OCI-LY7 (cell line): ENCODE data around the gene SLC9A9. TPM values are rescaled to one million over a fixed set of nuclear protein-coding genes. Genes with fewer than 3 reads are reported as not detected.

Source experiments
- BruUV-seq: library from RNA; stranded (reverse); fragments of 400-500 nt; replicated peaks from 2 replicates; lab custom pipeline; 2021; lab: Mats Ljungman, UMichigan
- CTCF ChIA-PET: fragments of 300-600 bp; sonication (Branson Sonifier 250); formaldehyde crosslinking; loops from one replicate; lab custom pipeline; 2022; ENCODE audit warnings: antibody characterized with exemption; ENCODE audit not compliant: unreplicated experiment; lab: Charles Lee
- POLR2A ChIA-PET: fragments of 300-600 bp; sonication (Branson Sonifier 250); formaldehyde crosslinking; loops from one replicate; lab custom pipeline; 2022; ENCODE audit warnings: antibody characterized with exemption; lab: Charles Lee
- DNase-seq: peaks from one replicate; pipeline ENCODE4 v3.0.0-alpha.2; 2015; ENCODE audit warnings: low spot score
- H2AFZ ChIP-seq: fragments of 200-600 bp; sonication (generic), shearing (Covaris generic); 2 replicates; pipeline ENCODE4 v1.6.1; 2014; ENCODE audit warnings: mild to moderate bottlenecking, antibody characterized with exemption, low read length, moderate library complexity
- H3K27ac ChIP-seq: fragments of 200-600 bp; sonication (generic); 2 replicates; pipeline ENCODE4 v1.5.1; 2014; ENCODE audit warnings: mixed run types, low read depth, mild to moderate bottlenecking, moderate library complexity, low read length, inconsistent platforms; ENCODE audit not compliant: poor library complexity, severe bottlenecking
- H3K36me3 ChIP-seq: fragments of 200-600 bp; sonication (generic); 2 replicates; pipeline ENCODE4 v1.6.1; 2014; ENCODE audit warnings: mild to moderate bottlenecking, antibody characterized with exemption, low read length, moderate library complexity, mixed read lengths; ENCODE audit not compliant: insufficient read depth
- H3K4me1 ChIP-seq: fragments of 200-600 bp; sonication (generic); 2 replicates; pipeline ENCODE4 v1.5.1; 2014; ENCODE audit warnings: mild to moderate bottlenecking, low read length; ENCODE audit not compliant: insufficient read depth, poor library complexity, severe bottlenecking
- H3K4me2 ChIP-seq: fragments of 200-600 bp; sonication (generic); 2 replicates; pipeline ENCODE4 v1.6.1; 2014; ENCODE audit warnings: mild to moderate bottlenecking, low read length
- H3K4me3 ChIP-seq: fragments of 200-600 bp; sonication (generic); 2 replicates; pipeline ENCODE4 v1.5.1; 2014; ENCODE audit warnings: mild to moderate bottlenecking, low read depth, low read length; ENCODE audit not compliant: poor library complexity, severe bottlenecking
- H3K79me2 ChIP-seq: fragments of 200-600 bp; sonication (generic); 2 replicates; pipeline ENCODE4 v1.6.1; 2016; ENCODE audit warnings: low read depth, mild to moderate bottlenecking, low read length, moderate library complexity, mixed read lengths; ENCODE audit not compliant: insufficient read depth
- H3K9me2 ChIP-seq: fragments of 200-600 bp; sonication (generic); 2 replicates; pipeline ENCODE4 v1.6.1; 2016; ENCODE audit warnings: mild to moderate bottlenecking, low read length, mixed read lengths; ENCODE audit not compliant: insufficient read depth
- H3K9me3 ChIP-seq: fragments of 200-600 bp; sonication (generic); 2 replicates; pipeline ENCODE4 v1.6.1; 2014; ENCODE audit warnings: mild to moderate bottlenecking, mixed run types, low read length, mixed read lengths
- H4K20me1 ChIP-seq: fragments of 200-600 bp; sonication (generic); 2 replicates; pipeline ENCODE4 v1.6.1; 2014; ENCODE audit warnings: mild to moderate bottlenecking, antibody characterized with exemption, low read length, moderate library complexity, mixed read lengths; ENCODE audit not compliant: insufficient read depth
- CTCF ChIP-seq: fragments of 200-600 bp; sonication (generic); conservative IDR thresholded peaks from 2 replicates; pipeline ENCODE4 v1.5.1; 2014; ENCODE audit warnings: mild to moderate bottlenecking, antibody characterized with exemption, low read length, moderate library complexity, mixed read lengths
- EZH2phosphoT487 ChIP-seq: fragments of 200-600 bp; sonication (generic); IDR thresholded peaks from 2 replicates; pipeline ENCODE4 v1.6.1; 2018; ENCODE audit warnings: low read depth, borderline replicate concordance, mild to moderate bottlenecking, mixed run types, antibody characterized with exemption, low read length, moderate library complexity, mixed read lengths
- intact Hi-C: fragments of 100-400 bp; cut with micrococcal nuclease; formaldehyde crosslinking; loops from one replicate; pipeline ENCODE4 v1.10.0; 2022; ENCODE audit not compliant: unreplicated experiment
- total RNA-seq, 2 experiments: library from RNA; depleted of rRNA in 1 of 2; stranded (reverse); fragments of >200 nt in 1 of 2; shearing (Covaris generic) in 1 of 2; gene quantifications; 2 replicates each; pipeline ENCODE4 v1.2.3, GENCODE V29; 2014 to 2022

The SLC9A9 gene
- total RNA-seq, 2 experiments from 2014 or later: 9.3 to 14.8 TPM

DNA sequence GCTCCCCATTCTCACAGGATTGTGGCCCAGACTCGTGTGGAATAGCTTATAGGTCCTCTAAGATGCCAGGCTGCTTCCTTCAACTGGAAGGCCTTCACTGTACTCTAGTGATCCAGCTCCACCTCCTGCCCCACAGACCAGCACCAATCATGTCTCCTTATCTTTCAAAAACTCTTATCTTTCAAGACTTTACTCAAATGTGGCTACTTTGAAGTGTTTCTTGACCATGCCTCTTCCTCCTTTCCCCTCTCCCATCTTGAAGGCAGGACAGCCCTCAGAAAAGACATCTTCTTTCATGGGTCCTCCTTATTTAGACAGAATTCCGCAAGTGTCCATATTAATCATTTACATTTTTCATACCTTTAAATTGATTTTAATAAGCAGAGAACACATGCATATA, 586.4 kb downstream of the SLC9A9 start:
- no TSS peak for BruUV-seq
- POLR2A ChIA-PET: interaction anchor here (1.2 kb wide), 1 partner anchor 13 kb away, joined by 4 read pairs; no protein-coding TSS in a partner anchor

GRCh38 chr3:143258692-143259091, 589.6 kb downstream of the SLC9A9 start:
- TF ChIP-seq EZH2phosphoT487 (no peak), CTCF (no peak)
- H3K79me2 ChIP-seq: no peaks in the 10 kb centered on the region
- intact Hi-C loops: no loop called here
- no peaks in the 10 kb centered on the region for H3K4me1 ChIP-seq
- CTCF ChIA-PET: no interaction called here
- no TSS peak for BruUV-seq
- POLR2A ChIA-PET: no interaction called here
- H3K27ac ChIP-seq: no peak overlapping the region
- H3K9me2 ChIP-seq: no peaks in the 10 kb centered on the region
- no peak overlapping the region for H3K4me3 ChIP-seq
- no peaks in the 10 kb centered on the region for H4K20me1 ChIP-seq
- H3K36me3 ChIP-seq: no peaks in the 10 kb centered on the region
- H2AFZ ChIP-seq: no peak overlapping the region
- no peak for DNase-seq
- no peak overlapping the region for H3K4me2 ChIP-seq
- H3K9me3 ChIP-seq: no peaks in the 10 kb centered on the region

More for the DNA sequence above, 586.4 kb downstream of the SLC9A9 start:
- H3K4me1 ChIP-seq: peaks cover 3% of the 10 kb centered on the region
- intact Hi-C loops: no loop called here
- H4K20me1 ChIP-seq: no peaks in the 10 kb centered on the region
- CTCF ChIA-PET: no interaction called here
- TF ChIP-seq CTCF (no peak), EZH2phosphoT487 (no peak)
- no peak overlapping the region for H3K4me2 ChIP-seq
- no peaks in the 10 kb centered on the region for H3K79me2 ChIP-seq
- no peaks in the 10 kb centered on the region for H3K9me2 ChIP-seq
- H3K27ac ChIP-seq: no peak overlapping the region
- no peaks in the 10 kb centered on the region for H3K9me3 ChIP-seq
- H3K36me3 ChIP-seq: no peaks in the 10 kb centered on the region
- H2AFZ ChIP-seq: no peak overlapping the region
- no peak for DNase-seq
- no peak overlapping the region for H3K4me3 ChIP-seq

GRCh38 chr3:143256416-143256815, 591.9 kb downstream of the SLC9A9 start:
- ChIA-PET CTCF (no interaction called here), POLR2A (interaction anchor here (0.6 to 0.7 kb wide), 2 partner anchors 15 to 1045 kb away, joined by 3 read pairs; no protein-coding TSS in a partner anchor)
- TF ChIP-seq CTCF (no peak), EZH2phosphoT487 (no peak)
- H3K4me2 ChIP-seq: no peak overlapping the region
- intact Hi-C loops: no loop called here
- H3K4me3 ChIP-seq: no peak overlapping the region
- H3K4me1 ChIP-seq: no peaks in the 10 kb centered on the region
- H3K9me3 ChIP-seq: no peaks in the 10 kb centered on the region
- H3K9me2 ChIP-seq: no peaks in the 10 kb centered on the region
- no TSS peak for BruUV-seq
- H3K36me3 ChIP-seq: no peaks in the 10 kb centered on the region
- H4K20me1 ChIP-seq: no peaks in the 10 kb centered on the region
- no peaks in the 10 kb centered on the region for H3K79me2 ChIP-seq
- no peak for DNase-seq
- no peak overlapping the region for H3K27ac ChIP-seq
- no peak overlapping the region for H2AFZ ChIP-seq
